Small intestine (tissue), 7 donors: ENCODE measurements around the gene SLCO1B3. TPM values are rescaled to one million over a fixed set of nuclear protein-coding genes. Genes with fewer than 3 reads are reported as not detected.
A peak's percentile ranks its signal among the peaks of the same experiment; 100 is the strongest.

Source experiments
- DNase-seq, 2 donors: peaks; one replicate each; pipeline versions ENCODE4 v3.0.0 to v3.0.0-alpha.2; 2013
- FAIRE-seq: peaks from 2 replicates; lab custom pipeline; 2012; peaks lifted over from hg19 to GRCh38; lab: Jason Lieb, UNC
- H3K27ac ChIP-seq, 3 donors: one replicate each; pipeline ENCODE4 v1.5.1; 2013; ENCODE audit warnings: low read length in 2 of 3, mild to moderate bottlenecking in 2 of 3, control low read depth in 1 of 3, inconsistent platforms in 1 of 3, low read depth in 1 of 3, moderate library complexity in 1 of 3
- H3K27me3 ChIP-seq, 3 donors: one replicate each; pipeline ENCODE4 v1.6.1; 2013; ENCODE audit warnings: low read length in 3 of 3, inconsistent platforms in 1 of 3; ENCODE audit not compliant: control insufficient read depth in 3 of 3, insufficient read depth in 3 of 3
- H3K36me3 ChIP-seq, 3 donors: one replicate each; pipeline ENCODE4 v1.6.1; 2013; ENCODE audit warnings: low read length in 3 of 3, inconsistent platforms in 1 of 3, low read depth in 1 of 3, mild to moderate bottlenecking in 1 of 3, moderate library complexity in 1 of 3; ENCODE audit not compliant: control insufficient read depth in 3 of 3, insufficient read depth in 2 of 3
- H3K4me1 ChIP-seq, 3 donors: one replicate each; pipeline ENCODE4 v1.6.1; 2013; ENCODE audit warnings: low read length in 2 of 3, inconsistent platforms in 1 of 3, low read depth in 1 of 3, mild to moderate bottlenecking in 1 of 3, moderate library complexity in 1 of 3; ENCODE audit not compliant: control insufficient read depth in 3 of 3, insufficient read depth in 2 of 3
- H3K4me3 ChIP-seq, 3 donors: one replicate each; pipeline ENCODE4 v1.5.1; 2013; ENCODE audit warnings: low read length in 3 of 3, control low read depth in 1 of 3, inconsistent platforms in 1 of 3, low read depth in 1 of 3, mild to moderate bottlenecking in 1 of 3, moderate library complexity in 1 of 3
- H3K9me3 ChIP-seq, 2 donors: one replicate each; pipeline ENCODE4 v1.6.1; 2013; ENCODE audit warnings: low read depth in 1 of 2, low read length in 1 of 2; ENCODE audit not compliant: control insufficient read depth in 2 of 2, insufficient read depth in 1 of 2
- WGBS, 3 donors: extraction: QIAGEN DNeasy Blood & Tissue Kit; methylation state at CpG; one replicate each; pipeline ENCODE4 v1.1.7; 2013; 5-methylcytosine and 5-hydroxymethylcytosine counted together
- polyA plus RNA-seq, 4 donors: library from polyadenylated mRNA; stranded (reverse) in 3 of 4; unstranded in 1 of 4; fragments of 200-250 nt in 3 of 4; fragments of 120-200 nt in 1 of 4; gene quantifications; one replicate each; pipeline versions ENCODE4 v1.2.1 to v1.2.3, GENCODE V29; 2013
- donor health status: healthy with polysubstance abuse.
- donor health status: control.
- donor health status: control.
- donor health status: Bipolar disorder and iron deficiency.
- donor health status: healthy.

Gene SLCO1B3
- polyA plus RNA-seq, 4 donors, result not detected

- peaks cover 0 to 12% of the 10 kb centered on the region in 2 donors for H3K9me3 ChIP-seq
- WGBS, 3 donors, result 68 to 74% (median 69%) methylated on average over 6 of the region's 6 CpGs
- no peaks in the 10 kb centered on the region for H3K27me3 ChIP-seq
- FAIRE-seq (no peak), DNase-seq (no peak)
- no peak overlapping the region for H3K27ac ChIP-seq
- H3K4me1 ChIP-seq, result no peaks in the 10 kb centered on the region
- H3K4me3 ChIP-seq, result no peak overlapping the region
- no peaks in the 10 kb centered on the region for H3K36me3 ChIP-seq
These were observed 106.8 kb downstream of the SLCO1B3 start for GRCh38 chr12:20917269-20917668.

- Histone ChIP-seq H3K4me3 (no peak overlapping the region), H3K9me3 (peaks cover 0 to 12% of the 10 kb centered on the region in 2 donors), H3K36me3 (no peaks in the 10 kb centered on the region), H3K27me3 (no peaks in the 10 kb centered on the region), H3K4me1 (no peaks in the 10 kb centered on the region), H3K27ac (no peak overlapping the region)
- DNase-seq (no peak), FAIRE-seq (no peak)
- WGBS, 3 donors, result 50 to 95% (median 70%) methylated on average over 1 of the region's 1 CpG
These were observed 107.3 kb downstream of the SLCO1B3 start for GRCh38 chr12:20917819-20918218.

- Histone ChIP-seq H3K9me3 (no peaks in the 10 kb centered on the region), H3K27me3 (no peaks in the 10 kb centered on the region), H3K36me3 (no peaks in the 10 kb centered on the region), H3K27ac (no peak overlapping the region), H3K4me1 (no peaks in the 10 kb centered on the region), H3K4me3 (no peak overlapping the region)
- no peak for DNase-seq
- no peak for FAIRE-seq
- WGBS, 3 donors, result 72 to 79% (median 72%) methylated on average over 4 of the region's 4 CpGs
These were observed 121.4 kb downstream of the SLCO1B3 start for GRCh38 chr12:20931894-20932293.

GRCh38 chr12:20946732-20947131 lies 136.2 kb downstream of the SLCO1B3 start:
- DNase-seq (no peak), FAIRE-seq (no peak)
- Histone ChIP-seq H3K9me3 (peaks cover 0 to 10% of the 10 kb centered on the region in 2 donors), H3K4me3 (no peak overlapping the region), H3K4me1 (no peaks in the 10 kb centered on the region), H3K36me3 (no peaks in the 10 kb centered on the region), H3K27me3 (no peaks in the 10 kb centered on the region), H3K27ac (no peak overlapping the region)
- 44 to 49% (median 49%) methylated on average over 5 of the region's 5 CpGs for WGBS, 3 donors

- WGBS, 3 donors, result 45 to 62% (median 48%) methylated on average over 3 of the region's 3 CpGs
These were observed 139.7 kb downstream of the SLCO1B3 start for GRCh38 chr12:20950248-20950647.

GRCh38 chr12:20963303-20963702 lies 152.8 kb downstream of the SLCO1B3 start:
- FAIRE-seq (no peak), DNase-seq (no peak)
- Histone ChIP-seq H3K27ac (no peak overlapping the region), H3K4me1 (no peaks in the 10 kb centered on the region), H3K36me3 (no peaks in the 10 kb centered on the region), H3K4me3 (no peak overlapping the region), H3K27me3 (no peaks in the 10 kb centered on the region), H3K9me3 (no peaks in the 10 kb centered on the region)
- WGBS, 3 donors, result 76 to 81% (median 78%) methylated on average over 2 of the region's 2 CpGs

More at GRCh38 chr12:20950248-20950647, 139.7 kb downstream of the SLCO1B3 start:
- H3K27ac ChIP-seq, result no peak overlapping the region
- H3K4me3 ChIP-seq, result no peak overlapping the region
- H3K36me3 ChIP-seq, result no peaks in the 10 kb centered on the region
- no peaks in the 10 kb centered on the region for H3K4me1 ChIP-seq
- DNase-seq (peak; percentile 20 to 23), FAIRE-seq (no peak)
- H3K27me3 ChIP-seq, result no peaks in the 10 kb centered on the region
- peaks cover 0 to 3% of the 10 kb centered on the region in 2 donors for H3K9me3 ChIP-seq

GRCh38 chr12:20963762-20964161 lies 153.3 kb downstream of the SLCO1B3 start:
- no peaks in the 10 kb centered on the region for H3K4me1 ChIP-seq
- H3K4me3 ChIP-seq, result no peak overlapping the region
- DNase-seq (no peak), FAIRE-seq (no peak)
- WGBS, 3 donors, result 21 to 59% (median 27%) methylated on average over 4 of the region's 4 CpGs
- no peak overlapping the region for H3K27ac ChIP-seq
- no peaks in the 10 kb centered on the region for H3K9me3 ChIP-seq
- no peaks in the 10 kb centered on the region for H3K36me3 ChIP-seq
- H3K27me3 ChIP-seq, result no peaks in the 10 kb centered on the region

Other genes starting within 250 kb of the SLCO1B3 start
- gene SLCO1C1, start 115.4 kb upstream of the SLCO1B3 start, polyA plus RNA-seq, result 1 to 10 TPM in 1 of 4 donors, under 1 TPM in 1, not detected in 2; 0.09 to 4.7 TPM